ENCODE results near the gene OSCP1.

DNA sequence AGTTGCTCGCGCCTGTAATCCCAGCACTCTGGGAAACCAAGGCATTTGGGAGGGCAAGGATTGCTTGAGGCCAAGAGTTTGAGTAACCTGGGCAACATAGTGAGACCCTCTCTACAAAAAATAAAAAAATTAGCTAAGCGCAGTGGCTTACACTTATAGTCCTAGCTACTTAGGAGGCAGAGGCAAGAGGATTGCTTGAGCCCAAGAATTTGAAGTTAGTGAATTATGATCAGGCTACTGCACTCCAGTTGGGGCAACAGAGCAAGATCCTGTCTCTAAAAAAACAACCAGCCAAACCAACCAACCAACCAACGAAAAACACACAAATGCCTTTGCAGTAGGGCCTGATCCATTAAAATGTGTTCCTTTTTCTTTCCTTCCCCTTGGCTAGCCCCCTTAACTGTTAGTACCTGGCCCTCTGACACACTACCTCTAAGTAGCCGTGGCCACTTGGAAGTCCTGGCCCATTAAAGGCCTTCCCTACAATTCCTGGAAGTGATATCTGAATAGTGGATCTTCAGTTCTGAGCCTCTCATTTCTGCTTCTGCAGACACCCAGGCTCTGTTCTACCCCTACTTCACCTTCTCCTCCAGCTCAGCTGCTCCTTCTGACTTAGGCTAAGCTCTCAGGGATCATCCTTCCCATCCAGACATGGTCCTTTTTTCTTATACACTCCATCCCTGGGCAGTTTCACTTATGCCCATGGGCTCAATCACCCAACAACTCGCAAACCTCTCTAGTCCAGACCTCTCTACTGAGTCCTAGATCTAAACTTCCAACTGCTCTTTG is 3.5 kb upstream of the OSCP1 start:
- TF ChIP-seq, protein P1, sequence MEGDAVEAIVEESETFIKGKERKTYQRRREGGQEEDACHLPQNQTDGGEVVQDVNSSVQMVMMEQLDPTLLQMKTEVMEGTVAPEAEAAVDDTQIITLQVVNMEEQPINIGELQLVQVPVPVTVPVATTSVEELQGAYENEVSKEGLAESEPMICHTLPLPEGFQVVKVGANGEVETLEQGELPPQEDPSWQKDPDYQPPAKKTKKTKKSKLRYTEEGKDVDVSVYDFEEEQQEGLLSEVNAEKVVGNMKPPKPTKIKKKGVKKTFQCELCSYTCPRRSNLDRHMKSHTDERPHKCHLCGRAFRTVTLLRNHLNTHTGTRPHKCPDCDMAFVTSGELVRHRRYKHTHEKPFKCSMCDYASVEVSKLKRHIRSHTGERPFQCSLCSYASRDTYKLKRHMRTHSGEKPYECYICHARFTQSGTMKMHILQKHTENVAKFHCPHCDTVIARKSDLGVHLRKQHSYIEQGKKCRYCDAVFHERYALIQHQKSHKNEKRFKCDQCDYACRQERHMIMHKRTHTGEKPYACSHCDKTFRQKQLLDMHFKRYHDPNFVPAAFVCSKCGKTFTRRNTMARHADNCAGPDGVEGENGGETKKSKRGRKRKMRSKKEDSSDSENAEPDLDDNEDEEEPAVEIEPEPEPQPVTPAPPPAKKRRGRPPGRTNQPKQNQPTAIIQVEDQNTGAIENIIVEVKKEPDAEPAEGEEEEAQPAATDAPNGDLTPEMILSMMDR (IDR thresholded peaks at IDR 0.05), result no peak
- TF ChIP-seq POLR2AphosphoS5 (IDR thresholded peaks at IDR 0.05; ENCODE audit: insufficient read depth in 1 of 2, low read depth in 1 of 2), result no peak
- TF ChIP-seq POLR2A (IDR thresholded peaks at IDR 0.05), result no peak

Measured in vagina (tissue), 2 donors.